Measurements from ENCODE around the gene EEFSEC.

The EEFSEC gene

GRCh38 chr3:128247666-128248409 lies 94.6 kb downstream of the EEFSEC start:
- DNase-seq: no peak

- DNase-seq: no peak
Measured at GRCh38 chr3:128252083-128252482, 98.8 kb downstream of the EEFSEC start.

- DNase-seq: no peak
Measured at GRCh38 chr3:128253150-128253549, 99.9 kb downstream of the EEFSEC start.

GRCh38 chr3:128254066-128254590 lies 100.8 kb downstream of the EEFSEC start:
- no peak for DNase-seq

GRCh38 chr3:128254967-128255366 lies 101.7 kb downstream of the EEFSEC start:
- no peak for DNase-seq

GRCh38 chr3:128256131-128256530 lies 102.8 kb downstream of the EEFSEC start:
- DNase-seq: no peak

GRCh38 chr3:128257632-128258031 lies 104.4 kb downstream of the EEFSEC start:
- DNase-seq: no peak

GRCh38 chr3:128260275-128260674 lies 107.0 kb downstream of the EEFSEC start:
- DNase-seq: no peak

GRCh38 chr3:128262457-128262856 lies 109.2 kb downstream of the EEFSEC start:
- no peak for DNase-seq

GRCh38 chr3:128263118-128263517 lies 109.8 kb downstream of the EEFSEC start:
- DNase-seq: no peak

GRCh38 chr3:128263946-128264345 lies 110.7 kb downstream of the EEFSEC start:
- DNase-seq: no peak

GRCh38 chr3:128266453-128266852 lies 113.2 kb downstream of the EEFSEC start:
- DNase-seq: no peak

GRCh38 chr3:128267541-128267940 lies 114.3 kb downstream of the EEFSEC start:
- no peak for DNase-seq

GRCh38 chr3:128269006-128269775 lies 115.9 kb downstream of the EEFSEC start:
- no peak for DNase-seq

GRCh38 chr3:128269796-128270195 lies 116.5 kb downstream of the EEFSEC start:
- no peak for DNase-seq

- no peak for DNase-seq
Measured at GRCh38 chr3:128270559-128271492, 117.5 kb downstream of the EEFSEC start.

GRCh38 chr3:128271536-128272332 lies 118.5 kb downstream of the EEFSEC start:
- no peak for DNase-seq

GRCh38 chr3:128273109-128273840 lies 120.0 kb downstream of the EEFSEC start:
- no peak for DNase-seq

GRCh38 chr3:128273841-128274573 lies 120.7 kb downstream of the EEFSEC start:
- DNase-seq: no peak

- DNase-seq: no peak
Measured at GRCh38 chr3:128274837-128275236, 121.6 kb downstream of the EEFSEC start.

Data from T-helper 9 cell (primary cell).